BLaER1 treated with 17β-estradiol and CSF1 and Interleukin-3, amounts not matched to agents 10 nM and 100 nM (cell line): ENCODE measurements around the gene POC1A.

Experiments used
- H3K27ac ChIP-seq, 11 experiments: shearing (Covaris generic); formaldehyde crosslinking; 2 replicates each; pipeline ENCODE4 v1.8.1; 2022
- H3K27me3 ChIP-seq, 11 experiments: shearing (Covaris generic); formaldehyde crosslinking; 2 replicates each; pipeline ENCODE4 v1.8.1; 2022
- H3K36me3 ChIP-seq, 11 experiments: shearing (Covaris generic); formaldehyde crosslinking; 2 replicates each; pipeline ENCODE4 v1.8.1; 2022
- H3K4me1 ChIP-seq, 10 experiments: shearing (Covaris generic); formaldehyde crosslinking; 2 replicates each; pipeline ENCODE4 v1.8.1; 2022
- H3K4me2 ChIP-seq, 11 experiments: shearing (Covaris generic); formaldehyde crosslinking; 2 replicates each; pipeline ENCODE4 v1.8.1; 2022
- H3K4me3 ChIP-seq, 10 experiments: shearing (Covaris generic); formaldehyde crosslinking; 2 replicates each; pipeline ENCODE4 v1.8.1; 2022
- H3K9ac ChIP-seq, 11 experiments: shearing (Covaris generic); formaldehyde crosslinking; 2 replicates each; pipeline ENCODE4 v1.8.1; 2022
- H3K9me3 ChIP-seq, 11 experiments: shearing (Covaris generic); formaldehyde crosslinking; replicated peaks in 1 of 11; 2 replicates each; pipeline ENCODE4 v1.8.1; 2022
- H4K20me1 ChIP-seq, 11 experiments: shearing (Covaris generic); formaldehyde crosslinking; 2 replicates each; pipeline ENCODE4 v1.8.1; 2022
- Cebpa-rat ChIP-seq, 11 experiments: shearing (Covaris generic); IDR thresholded peaks; 2 replicates each; pipeline ENCODE4 v1.8.1; 2022

The POC1A gene

GRCh38 chr3:52124766-52125165, 29.5 kb downstream of the POC1A start:
- no peak overlapping the region for H3K4me3 ChIP-seq
- no peaks in the 10 kb centered on the region for H3K9me3 ChIP-seq
- peaks cover 0 to 63% (median 48%) of the 10 kb centered on the region in 11 experiments; a peak in 16 of 22 replicates for H3K36me3 ChIP-seq
- H3K27ac ChIP-seq = peak overlapping the region in 3 of 11 experiments; percentile 20 to 95 (median 95); a peak in 7 of 22 replicates
- peaks cover 66 to 86% (median 79%) of the 10 kb centered on the region in 10 experiments for H3K4me1 ChIP-seq
- no peaks in the 10 kb centered on the region for H3K27me3 ChIP-seq
- 0 out of 22 replicates have a peak overlapping the region, but pooled peaks of 3 of the 11 experiments have one; percentile 2 to 85 (median 76) for H3K9ac ChIP-seq
- no peak for TF ChIP-seq Cebpa-rat (IDR thresholded peaks at IDR 0.05)
- H3K4me2 ChIP-seq = peak overlapping the region in 9 of 11 experiments; percentile 21 to 99 (median 96); a peak in 13 of 22 replicates
- no peaks in the 10 kb centered on the region; a peak in 2 of 22 replicates for H4K20me1 ChIP-seq

GRCh38 chr3:52124126-52124525, 30.1 kb downstream of the POC1A start:
- Histone ChIP-seq H3K4me1 (peaks cover 73 to 92% (median 85%) of the 10 kb centered on the region in 10 experiments), H3K9ac (peak overlapping the region in 10 of 11 experiments; percentile 35 to 85 (median 76); a peak in 15 of 22 replicates), H3K9me3 (no peaks in the 10 kb centered on the region), H3K4me3 (no peak overlapping the region), H3K36me3 (peaks cover 0 to 63% (median 49%) of the 10 kb centered on the region in 11 experiments; a peak in 16 of 22 replicates), H3K27me3 (no peaks in the 10 kb centered on the region), H3K4me2 (peak overlapping the region; percentile 86 to 99 (median 96); a peak in 21 of 22 replicates), H3K27ac (peak overlapping the region in 9 of 11 experiments; percentile 28 to 96 (median 95); a peak in 16 of 22 replicates), H4K20me1 (no peaks in the 10 kb centered on the region; a peak in 1 of 22 replicates)
- no peak for TF ChIP-seq Cebpa-rat (IDR thresholded peaks at IDR 0.05)

GRCh38 chr3:52123106-52123725, 31.0 kb downstream of the POC1A start:
- H3K9me3 ChIP-seq = no peaks in the 10 kb centered on the region
- no peaks in the 10 kb centered on the region; a peak in 1 of 22 replicates for H4K20me1 ChIP-seq
- H3K36me3 ChIP-seq = peaks cover 0 to 60% (median 49%) of the 10 kb centered on the region in 11 experiments; a peak in 16 of 22 replicates
- peaks cover 79 to 99% (median 92%) of the 10 kb centered on the region in 10 experiments for H3K4me1 ChIP-seq
- H3K27ac ChIP-seq = peak overlapping the region; percentile 63 to 96 (median 91); a peak in 21 of 22 replicates
- peak overlapping the region; percentile 86 to 99 (median 96) for H3K4me2 ChIP-seq
- TF ChIP-seq Cebpa-rat (IDR thresholded peaks at IDR 0.05) = no peak
- peak overlapping the region; percentile 35 to 85 (median 77); a peak in 21 of 22 replicates for H3K9ac ChIP-seq
- H3K4me3 ChIP-seq = no peak overlapping the region
- H3K27me3 ChIP-seq = no peaks in the 10 kb centered on the region

- Histone ChIP-seq H3K27ac (peak overlapping the region; percentile 63 to 96 (median 91)), H4K20me1 (no peaks in the 10 kb centered on the region; a peak in 1 of 22 replicates), H3K4me3 (peak overlapping the region in 4 of 10 experiments; percentile 3 to 60 (median 55); a peak in 2 of 20 replicates), H3K9me3 (no peaks in the 10 kb centered on the region), H3K4me1 (peaks cover 79 to 100% (median 96%) of the 10 kb centered on the region in 10 experiments), H3K9ac (peak overlapping the region; percentile 54 to 85 (median 77); a peak in 19 of 22 replicates), H3K36me3 (peaks cover 0 to 62% (median 42%) of the 10 kb centered on the region in 11 experiments; a peak in 16 of 22 replicates), H3K27me3 (no peaks in the 10 kb centered on the region), H3K4me2 (peak overlapping the region; percentile 86 to 99 (median 96))
- no peak for TF ChIP-seq Cebpa-rat (IDR thresholded peaks at IDR 0.05)
These were observed 31.7 kb downstream of the POC1A start for GRCh38 chr3:52122491-52122890.

GRCh38 chr3:52121813-52122212, 32.4 kb downstream of the POC1A start:
- Histone ChIP-seq H3K4me2 (peak overlapping the region; percentile 86 to 99 (median 96)), H3K9me3 (no peaks in the 10 kb centered on the region), H3K4me1 (peaks cover 86 to 100% (median 98%) of the 10 kb centered on the region in 10 experiments), H3K9ac (peak overlapping the region; percentile 54 to 85 (median 77); a peak in 21 of 22 replicates), H3K36me3 (peaks cover 0 to 62% (median 39%) of the 10 kb centered on the region in 11 experiments; a peak in 16 of 22 replicates), H3K4me3 (peak overlapping the region in 8 of 10 experiments; percentile 36 to 60 (median 51); a peak in 9 of 20 replicates), H4K20me1 (no peaks in the 10 kb centered on the region; a peak in 1 of 22 replicates), H3K27ac (peak overlapping the region; percentile 63 to 96 (median 91)), H3K27me3 (no peaks in the 10 kb centered on the region)
- no peak for TF ChIP-seq Cebpa-rat (IDR thresholded peaks at IDR 0.05)

GRCh38 chr3:52121464-52121805, 32.8 kb downstream of the POC1A start:
- peak overlapping the region; percentile 86 to 99 (median 96) for H3K4me2 ChIP-seq
- H3K9ac ChIP-seq = peak overlapping the region; percentile 54 to 85 (median 77)
- peak overlapping the region; percentile 63 to 96 (median 91) for H3K27ac ChIP-seq
- H4K20me1 ChIP-seq = no peaks in the 10 kb centered on the region; a peak in 1 of 22 replicates
- no peaks in the 10 kb centered on the region for H3K9me3 ChIP-seq
- H3K27me3 ChIP-seq = no peaks in the 10 kb centered on the region
- no peak for TF ChIP-seq Cebpa-rat (IDR thresholded peaks at IDR 0.05)
- peaks cover 86 to 100% (median 98%) of the 10 kb centered on the region in 10 experiments for H3K4me1 ChIP-seq
- H3K36me3 ChIP-seq = peaks cover 0 to 62% (median 41%) of the 10 kb centered on the region in 11 experiments; a peak in 16 of 22 replicates
- peak overlapping the region in 9 of 10 experiments; percentile 22 to 60 (median 50); a peak in 18 of 20 replicates for H3K4me3 ChIP-seq

- Histone ChIP-seq H3K4me1 (peaks cover 82 to 97% (median 95%) of the 10 kb centered on the region in 10 experiments), H3K36me3 (peaks cover 0 to 62% (median 41%) of the 10 kb centered on the region in 11 experiments; a peak in 16 of 22 replicates), H3K9ac (peak overlapping the region; percentile 54 to 85 (median 77)), H4K20me1 (no peaks in the 10 kb centered on the region; a peak in 1 of 22 replicates), H3K27ac (peak overlapping the region; percentile 63 to 96 (median 91)), H3K9me3 (no peaks in the 10 kb centered on the region), H3K4me3 (peak overlapping the region in 9 of 10 experiments; percentile 22 to 60 (median 50); a peak in 18 of 20 replicates), H3K27me3 (no peaks in the 10 kb centered on the region), H3K4me2 (peak overlapping the region; percentile 86 to 99 (median 96))
- TF ChIP-seq Cebpa-rat (IDR thresholded peaks at IDR 0.05) = no peak
These were observed 33.4 kb downstream of the POC1A start for GRCh38 chr3:52120556-52121463.

GRCh38 chr3:52119826-52120225, 34.4 kb downstream of the POC1A start:
- 0 out of 22 replicates have a peak, but pooled peaks of 1 of the 11 experiments have one; percentile 12 for TF ChIP-seq Cebpa-rat (IDR thresholded peaks at IDR 0.05)
- Histone ChIP-seq H3K36me3 (peaks cover 0 to 62% (median 36%) of the 10 kb centered on the region in 11 experiments; a peak in 13 of 22 replicates), H3K27ac (peak overlapping the region in 10 of 11 experiments; percentile 50 to 96 (median 93); a peak in 18 of 22 replicates), H3K4me3 (peak overlapping the region in 1 of 10 experiments; percentile 21; a peak in 1 of 20 replicates), H3K9me3 (no peaks in the 10 kb centered on the region), H3K4me2 (peak overlapping the region; percentile 86 to 99 (median 96)), H3K9ac (peak overlapping the region in 9 of 11 experiments; percentile 2 to 85 (median 78); a peak in 14 of 22 replicates), H4K20me1 (no peaks in the 10 kb centered on the region), H3K4me1 (peaks cover 79 to 92% (median 87%) of the 10 kb centered on the region in 10 experiments), H3K27me3 (no peaks in the 10 kb centered on the region)
